DMS 273 (cell line): ENCODE results near the gene ARFGEF3.
"Not testable (repeated sequence)": the region's sequence is repeated elsewhere in the genome, so short reads cannot be mapped to it uniquely, and the experiment has no call there.

Source experiments
- DNase-seq: peaks from one replicate; lab custom pipeline; 2025; ENCODE audit not compliant: unreplicated experiment; lab: John Stamatoyannopoulos, UW

Gene ARFGEF3

GRCh38 chr6:138161338-138162110 is at the start of gene ARFGEF3:
Gene ARFGEF3, plus strand, starts transcription at chr6:138161939. Its CDS starts 148 bp downstream, at chr6:138162087.
- DNase-seq, result peak; percentile 86

- no peak for DNase-seq
Observed at GRCh38 chr6:138113588-138114210, 48.0 kb upstream of the ARFGEF3 start.

GRCh38 chr6:138115201-138115600 is 46.5 kb upstream of the ARFGEF3 start:
- DNase-seq, result no peak

- peak; percentile 86 for DNase-seq
Observed at GRCh38 chr6:138115877-138116660, 45.7 kb upstream of the ARFGEF3 start.

- DNase-seq, result peak; percentile 6
Observed at GRCh38 chr6:138116661-138116999, 45.1 kb upstream of the ARFGEF3 start.

- no peak for DNase-seq
Observed at GRCh38 chr6:138117376-138117914, 44.3 kb upstream of the ARFGEF3 start.

- DNase-seq, result not testable (repeated sequence)
Observed at GRCh38 chr6:138119229-138119628, 42.5 kb upstream of the ARFGEF3 start.

- no peak for DNase-seq
Observed at GRCh38 chr6:138119976-138120375, 41.8 kb upstream of the ARFGEF3 start.

GRCh38 chr6:138124096-138124495 is 37.6 kb upstream of the ARFGEF3 start:
- no peak for DNase-seq

- DNase-seq, result no peak
Observed at GRCh38 chr6:138128096-138128495, 33.6 kb upstream of the ARFGEF3 start.

GRCh38 chr6:138129190-138129589 is 32.5 kb upstream of the ARFGEF3 start:
- DNase-seq, result no peak

GRCh38 chr6:138142806-138143205 is 18.9 kb upstream of the ARFGEF3 start:
- no peak for DNase-seq

GRCh38 chr6:138145402-138145801 is 16.3 kb upstream of the ARFGEF3 start:
- no peak for DNase-seq

- DNase-seq, result no peak
Observed at GRCh38 chr6:138146544-138146943, 15.2 kb upstream of the ARFGEF3 start.

- peak; percentile 37 for DNase-seq
Observed at GRCh38 chr6:138155443-138155842, 6.3 kb upstream of the ARFGEF3 start.

GRCh38 chr6:138157986-138158638 is 3.6 kb upstream of the ARFGEF3 start:
- DNase-seq, result no peak

GRCh38 chr6:138159246-138159645 is 2.5 kb upstream of the ARFGEF3 start:
- no peak for DNase-seq

GRCh38 chr6:138160329-138161087 is 1.2 kb upstream of the ARFGEF3 start:
- DNase-seq, result peak; percentile 5

- DNase-seq, result no peak
Observed at GRCh38 chr6:138161088-138161337, 726 bp upstream of the ARFGEF3 start.

GRCh38 chr6:138162111-138162954 is 594 bp downstream of the ARFGEF3 start:
- peak; percentile 70 for DNase-seq
